K562 (cell line): ENCODE measurements around the gene ADAMTS10. TPM values are rescaled to one million over a fixed set of nuclear protein-coding genes. Genes with fewer than 3 reads are reported as not detected.
"Not testable (repeated sequence)": the region's sequence is repeated elsewhere in the genome, so short reads cannot be mapped to it uniquely, and the experiment has no call there.

Experiments used
- ATAC-seq: fragments of 200-7000 bp; cut with Tn5 transposase; 3 replicates; pipeline ENCODE4 v1.9.1; 2020; ENCODE audit warnings: moderate library complexity
- BruUV-seq: library from RNA; stranded (reverse); fragments of 400-500 nt; replicated peaks from 2 replicates; lab custom pipeline; 2021; lab: Mats Ljungman, UMichigan
- CTCF ChIA-PET: fragments of 300-600 bp; formaldehyde crosslinking; extraction: SDS; loops from one replicate; lab custom pipeline; 2021; ENCODE audit warnings: low intra/inter-chr PET ratio; lab: Yijun Ruan, JAX
- POLR2A ChIA-PET: fragments of 300-600, 350-650 bp; sonication (Branson Sonifier 250); formaldehyde crosslinking; extraction: SDS; loops from one replicate; lab custom pipeline; 2021; ENCODE audit warnings: antibody characterized with exemption, inconsistent platforms; lab: Yijun Ruan, JAX
- DNase-seq, 4 experiments: peaks; one replicate each; pipeline versions ENCODE4 v3.0.0 to v3.0.0-alpha.2; 2011 to 2018; ENCODE audit warnings: low spot score in 3 of 4, mixed read lengths in 3 of 4; ENCODE audit errors: extremely low read depth in 1 of 4
- FAIRE-seq: peaks from 2 replicates; lab custom pipeline; 2011; peaks lifted over from hg19 to GRCh38; lab: Jason Lieb, UNC
- H2AFZ ChIP-seq: 2 replicates; pipeline ENCODE4 v1.6.0; 2011; ENCODE audit warnings: low read depth, low read length, control low read depth, inconsistent platforms
- H3K27ac ChIP-seq: fragments of 200-600 bp; 3 replicates; pipeline ENCODE4 v1.8.0; 2011; ENCODE audit warnings: low read depth, mild to moderate bottlenecking, control low read depth, inconsistent platforms, low read length, moderate library complexity, mixed read lengths; ENCODE audit errors: extremely low read depth
- H3K27me3 ChIP-seq, 2 experiments: fragments of 300-600 bp in 1 of 2; 2 replicates in 1 of 2; 3 replicates in 1 of 2; pipeline versions ENCODE4 v1.6.0 to v1.8.0; 2011; ENCODE audit warnings: inconsistent platforms in 2 of 2, low read length in 2 of 2, mild to moderate bottlenecking in 1 of 2, mixed read lengths in 1 of 2, moderate library complexity in 1 of 2; ENCODE audit not compliant: control insufficient read depth in 2 of 2, insufficient read depth in 2 of 2
- H3K36me3 ChIP-seq: fragments of 300-600 bp; 3 replicates; pipeline ENCODE4 v1.8.0; 2011; ENCODE audit warnings: mild to moderate bottlenecking, low read length, inconsistent platforms; ENCODE audit not compliant: control insufficient read depth, insufficient read depth
- H3K4me1 ChIP-seq, 2 experiments: fragments of 200-600 bp in 1 of 2; replicated peaks in 1 of 2; 2 replicates in 1 of 2; 3 replicates in 1 of 2; pipeline versions ENCODE4 v1.5.1 to v1.8.0; 2011; ENCODE audit warnings: inconsistent platforms in 2 of 2, low read length in 2 of 2, mild to moderate bottlenecking in 1 of 2, mixed read lengths in 1 of 2, moderate library complexity in 1 of 2; ENCODE audit not compliant: control insufficient read depth in 2 of 2, insufficient read depth in 2 of 2
- H3K4me2 ChIP-seq: 2 replicates; pipeline ENCODE4 v1.6.1; 2011; ENCODE audit warnings: low read length, control low read depth, inconsistent platforms, mixed read lengths; ENCODE audit not compliant: insufficient read depth
- H3K4me3 ChIP-seq: fragments of 200-600 bp; sonication (generic), shearing (Covaris generic); 2 replicates; pipeline ENCODE4 v1.5.1; 2016; ENCODE audit warnings: control low read depth, inconsistent platforms
- H3K79me2 ChIP-seq: fragments of 200-600 bp; 3 replicates; pipeline ENCODE4 v1.8.0; 2011; ENCODE audit warnings: low read length, inconsistent platforms; ENCODE audit not compliant: control insufficient read depth, insufficient read depth
- H3K9ac ChIP-seq, 2 experiments: 2 replicates each; pipeline versions ENCODE4 v1.6.0 to v1.6.1; 2011; ENCODE audit warnings: low read depth in 2 of 2, low read length in 2 of 2, control low read depth in 1 of 2, inconsistent platforms in 1 of 2, mild to moderate bottlenecking in 1 of 2, mixed read lengths in 1 of 2; ENCODE audit not compliant: insufficient read depth in 1 of 2
- H3K9me1 ChIP-seq: one replicate; pipeline ENCODE4 v1.6.0; 2011; ENCODE audit warnings: inconsistent platforms, mild to moderate bottlenecking, low read length, moderate library complexity; ENCODE audit not compliant: control insufficient read depth, insufficient read depth
- H3K9me3 ChIP-seq: replicated peaks from 2 replicates; pipeline ENCODE4 v1.5.1; 2011; ENCODE audit warnings: low read depth, low read length, inconsistent platforms; ENCODE audit not compliant: control insufficient read depth, insufficient read depth
- H4K20me1 ChIP-seq: replicated peaks from 2 replicates; pipeline ENCODE4 v1.6.1; 2011; ENCODE audit warnings: low read length, inconsistent platforms, mixed read lengths; ENCODE audit not compliant: control insufficient read depth, insufficient read depth
- C11orf30 ChIP-seq: fragments of 450-650 bp; IDR thresholded peaks from 2 replicates; pipeline ENCODE4 v1.6.1; 2016; ENCODE audit warnings: low read depth, mild to moderate bottlenecking
- CBFA2T3 ChIP-seq: fragments of 450-650 bp; IDR thresholded peaks from 2 replicates; pipeline ENCODE4 v1.6.1; 2017
- EHMT2 ChIP-seq: fragments of 450-650 bp; IDR thresholded peaks from 2 replicates; pipeline ENCODE4 v1.6.1; 2018; ENCODE audit warnings: antibody characterized with exemption
- ILF3 ChIP-seq: fragments of 450-650 bp; IDR thresholded peaks from 2 replicates; pipeline ENCODE4 v1.6.1; 2018; ENCODE audit warnings: antibody characterized with exemption, mild to moderate bottlenecking, moderate library complexity, borderline replicate concordance
- JUNB ChIP-seq: fragments of 450-650 bp; formaldehyde crosslinking; conservative IDR thresholded peaks from 2 replicates; pipeline ENCODE4 v1.4.0; 2020; ENCODE audit warnings: mild to moderate bottlenecking
- MNT ChIP-seq, 2 experiments: fragments of 450-650 bp; conservative IDR thresholded peaks; 2 replicates each; pipeline ENCODE4 v1.6.1; 2017; ENCODE audit warnings: mild to moderate bottlenecking in 2 of 2, moderate library complexity in 2 of 2
- NR2C2 ChIP-seq, 2 experiments: fragments of 200-800 bp in 1 of 2; sonication (Bioruptor generic) in 1 of 2; sonication (generic) in 1 of 2; formaldehyde crosslinking in 1 of 2; IDR thresholded peaks; 2 replicates each; pipeline versions ENCODE4 v1.6.1 to v1.8.0; 2016 to 2022; ENCODE audit warnings: mild to moderate bottlenecking in 1 of 2, missing compliant biosample characterization in 1 of 2, missing genetic modification characterization in 1 of 2, missing genetic modification reagents in 1 of 2
- NR3C1 ChIP-seq: sonication (generic); formaldehyde crosslinking; IDR thresholded peaks from 2 replicates; pipeline ENCODE4 v1.8.1; 2022; ENCODE audit warnings: missing genetic modification reagents
- RNF2 ChIP-seq: sonication (generic); IDR thresholded peaks from 2 replicates; pipeline ENCODE4 v1.6.1; 2016
- ZNF740 ChIP-seq, 3 experiments: fragments of 200-800 bp in 1 of 3; sonication (Bioruptor generic) in 1 of 3; sonication (generic) in 1 of 3; formaldehyde crosslinking in 1 of 3; IDR thresholded peaks; 2 replicates each; pipeline versions ENCODE4 v1.6.1 to v1.8.0; 2016 to 2022; ENCODE audit warnings: mild to moderate bottlenecking in 2 of 3, missing compliant biosample characterization in 2 of 3, missing genetic modification characterization in 2 of 3, missing genetic modification reagents in 1 of 3
- WGBS: fragments of 100-300 bp; shearing (Covaris generic); methylation state at CpG from one replicate; pipeline ENCODE4 v1.1.6; 2016; ENCODE audit warnings: low coverage, mixed read lengths; ENCODE audit not compliant: insufficient coverage; ENCODE audit errors: missing lambda C conversion rate; 5-methylcytosine and 5-hydroxymethylcytosine counted together
- in situ Hi-C: fragments of 300-500 bp; cut with MboI; formaldehyde crosslinking; loops from 4 replicates; pipeline ENCODE4 v1.15.0; 2018; ENCODE audit warnings: inconsistent platforms, mixed read lengths
- intact Hi-C: fragments of 100-400 bp; cut with micrococcal nuclease; formaldehyde crosslinking; loops from 2 replicates; pipeline ENCODE4 v1.14.2; 2022
- polyA plus RNA-seq, 8 experiments: library from polyadenylated mRNA; depleted of rRNA in 4 of 8; stranded (reverse) in 5 of 8; unstranded in 3 of 8; fragments of >200 nt; fragmentation: Nextera tagmentation in 2 of 8; fragmentation: Illumina TruSeq in 1 of 8; extraction: Ambion mirVana in 2 of 8; extraction: Trizol in 1 of 8; gene quantifications; 2 replicates each; pipeline versions ENCODE4 v1.2.1 to v1.2.3, GENCODE V29; 2011 to 2014; ENCODE audit warnings: inconsistent platforms in 1 of 8, missing spikeins in 1 of 8
- total RNA-seq, 7 experiments: library from RNA; depleted of rRNA in 6 of 7; stranded (reverse); fragments of >200 nt in 6 of 7; fragmentation: Illumina TruSeq in 2 of 7; extraction: Trizol in 2 of 7; gene quantifications; 2 replicates each; pipeline versions ENCODE4 v1.2.1 to v1.2.3, GENCODE V29; 2011 to 2021; ENCODE audit warnings: low replicate concordance in 1 of 7
- TF ChIP-seq, protein P1 (sequence below): IDR thresholded peaks from 2 replicates; pipeline ENCODE4 v1.6.1; 2016; ENCODE audit warnings: missing genetic modification characterization, missing compliant biosample characterization

Gene ADAMTS10
- total and polyA plus RNA-seq, 9 of the 15 experiments (the other 6 are each of a cell fraction or from before 2014, with no cell fraction given): 0.33 to 1.8 (median 0.57) TPM; not detected in 4

GRCh38 chr19:8574619-8574922 is 35.9 kb downstream of the ADAMTS10 start:
- H3K9me3 ChIP-seq: not testable (repeated sequence)

DNA sequence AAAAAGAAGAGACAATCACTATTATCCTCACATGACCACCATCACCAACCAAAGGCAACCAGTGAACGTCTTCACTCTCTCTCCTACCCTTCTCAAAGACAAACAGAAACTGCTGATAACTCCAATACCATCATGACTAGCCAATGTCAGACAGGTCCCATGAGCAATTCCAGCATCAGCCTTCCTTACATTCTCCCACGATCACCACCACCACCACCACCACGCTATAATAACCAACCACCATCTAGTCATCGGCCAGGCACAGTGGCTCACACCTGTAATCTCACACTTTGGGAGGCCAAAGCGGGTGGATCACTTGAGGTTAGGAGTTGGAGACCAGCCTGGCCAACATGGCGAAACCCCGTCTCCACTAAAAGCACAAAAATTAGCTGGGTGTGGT is 37.2 kb downstream of the ADAMTS10 start:
- no peak overlapping the region for H3K4me3 ChIP-seq
- H3K79me2 ChIP-seq: no peaks in the 10 kb centered on the region
- no peaks in the 10 kb centered on the region for H3K9me1 ChIP-seq
- TF ChIP-seq CBFA2T3: no peak
- no peak for TF ChIP-seq JUNB (CRISPR knock-in tag)
- no peak for TF ChIP-seq ILF3
- TF ChIP-seq NR3C1 (CRISPR knock-in tag): no peak
- TF ChIP-seq EHMT2: peak; percentile 51; the same call in 1 of the 2 replicates
- no peak for TF ChIP-seq MNT (conservative IDR thresholded peaks at IDR 0.05)
- no peak for TF ChIP-seq RNF2
- no peak for TF ChIP-seq ZNF740 (CRISPR knock-in tag; IDR thresholded peaks at IDR 0.05)
- TF ChIP-seq ZNF740 (tag; IDR thresholded peaks at IDR 0.05): no peak
- TF ChIP-seq C11orf30: peak; percentile 42; the same call in 1 of the 2 replicates

More at GRCh38 chr19:8574619-8574922, 35.9 kb downstream of the ADAMTS10 start:
- H2AFZ ChIP-seq; H3K4me2 ChIP-seq; FAIRE-seq; H3K9me1 ChIP-seq; BruUV-seq; H3K4me3 ChIP-seq; CTCF ChIA-PET; H3K79me2 ChIP-seq; in situ Hi-C loops; ATAC-seq; H3K36me3 ChIP-seq; TF ChIP-seq NR2C2 (CRISPR knock-in tag; IDR thresholded peaks at IDR 0.05): not testable (repeated sequence)
- intact Hi-C loops: loop anchor here (10.0 kb wide), 1 partner anchor 160 kb away; the partner anchor contains the start of gene MARCHF2
- 41% methylated on average over 7 of the region's 7 CpGs for WGBS
- H3K27me3 ChIP-seq: peaks cover 0 to 17% of the 10 kb centered on the region in 2 experiments; a peak in 2 of 5 replicates
- POLR2A ChIA-PET: interaction anchor here (1.0 kb wide), 1 partner anchor 79 kb away, joined by 3 read pairs; no protein-coding TSS in a partner anchor
- 0 out of 2 replicates have a peak, but pooled peaks have one; percentile 5 for TF ChIP-seq CBFA2T3
- TF ChIP-seq, protein P1, sequence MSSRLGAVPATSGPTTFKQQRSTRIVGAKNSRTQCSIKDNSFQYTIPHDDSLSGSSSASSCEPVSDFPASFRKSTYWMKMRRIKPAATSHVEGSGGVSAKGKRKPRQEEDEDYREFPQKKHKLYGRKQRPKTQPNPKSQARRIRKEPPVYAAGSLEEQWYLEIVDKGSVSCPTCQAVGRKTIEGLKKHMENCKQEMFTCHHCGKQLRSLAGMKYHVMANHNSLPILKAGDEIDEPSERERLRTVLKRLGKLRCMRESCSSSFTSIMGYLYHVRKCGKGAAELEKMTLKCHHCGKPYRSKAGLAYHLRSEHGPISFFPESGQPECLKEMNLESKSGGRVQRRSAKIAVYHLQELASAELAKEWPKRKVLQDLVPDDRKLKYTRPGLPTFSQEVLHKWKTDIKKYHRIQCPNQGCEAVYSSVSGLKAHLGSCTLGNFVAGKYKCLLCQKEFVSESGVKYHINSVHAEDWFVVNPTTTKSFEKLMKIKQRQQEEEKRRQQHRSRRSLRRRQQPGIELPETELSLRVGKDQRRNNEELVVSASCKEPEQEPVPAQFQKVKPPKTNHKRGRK: peak; percentile 96
- 0 out of 2 replicates have a peak, but pooled peaks have one; percentile 6 for TF ChIP-seq NR2C2 (tag; IDR thresholded peaks at IDR 0.05)
- TF ChIP-seq, all 486 proteins: peak for 3; not testable (repeated sequence) for 483
- not testable (repeated sequence) for DNase-seq, H4K20me1 ChIP-seq, H3K27ac ChIP-seq, H3K9ac ChIP-seq
- peaks cover 25 to 33% of the 10 kb centered on the region in 2 experiments for H3K4me1 ChIP-seq

More for the DNA sequence above, 37.2 kb downstream of the ADAMTS10 start:
- Histone ChIP-seq H3K9me3 (no peaks in the 10 kb centered on the region), H3K27me3 (peaks cover 0 to 17% of the 10 kb centered on the region in 2 experiments; a peak in 2 of 5 replicates), H3K9ac (no peak overlapping the region), H3K27ac (no peak overlapping the region), H4K20me1 (no peaks in the 10 kb centered on the region), H3K4me1 (peaks cover 35 to 46% of the 10 kb centered on the region in 2 experiments), H2AFZ (no peak overlapping the region), H3K4me2 (no peak overlapping the region), H3K36me3 (no peaks in the 10 kb centered on the region)
- POLR2A ChIA-PET: no interaction called here
- FAIRE-seq (no peak), DNase-seq (no peak), ATAC-seq (no peak)
- 11% methylated on average over 7 of the region's 7 CpGs for WGBS
- in situ Hi-C loops: no loop called here
- no TSS peak for BruUV-seq
- intact Hi-C loops: loop anchor here (10.0 kb wide), 1 partner anchor 159 kb away; the partner anchor contains the start of gene MARCHF2
- CTCF ChIA-PET: no interaction called here
